Activated CD8-positive, alpha-beta T cell treated with anti-CD3 and anti-CD28 coated beads, Interleukin-2, amount 10 ng/mL, durations not matched to agents 7 days and 5 days (primary cell): ENCODE measurements around the gene GALNT12. TPM values are rescaled to one million over a fixed set of nuclear protein-coding genes. Genes with fewer than 3 reads are reported as not detected.

ENCODE experiments used
- ATAC-seq: fragments of 150-1000 bp; cut with Tn5 transposase; one replicate; pipeline ENCODE4 v1.10.0; 2021; ENCODE audit warnings: moderate library complexity
- CTCF ChIA-PET: fragments of 350-600 bp; sonication (Branson Sonifier 250); formaldehyde crosslinking; loops from one replicate; lab custom pipeline; 2021; ENCODE audit warnings: antibody characterized with exemption; lab: Charles Lee
- POLR2A ChIA-PET: fragments of 350-600 bp; sonication (Branson Sonifier 250); formaldehyde crosslinking; loops from one replicate; lab custom pipeline; 2021; ENCODE audit warnings: antibody characterized with exemption; lab: Charles Lee
- DNase-seq: peaks from one replicate; pipeline ENCODE4 v3.0.0-alpha.2; 2020
- H3K27ac Mint-ChIP-seq: one replicate; pipeline ENCODE4 v1.8.0; 2021; ENCODE audit warnings: mild to moderate bottlenecking, mixed read lengths
- H3K27me3 Mint-ChIP-seq: one replicate; pipeline ENCODE4 v1.8.0; 2021; ENCODE audit warnings: low read depth, mixed read lengths
- H3K36me3 Mint-ChIP-seq: one replicate; pipeline ENCODE4 v1.8.0; 2021; ENCODE audit warnings: low read depth, mixed read lengths
- H3K4me1 Mint-ChIP-seq: one replicate; pipeline ENCODE4 v1.8.0; 2021; ENCODE audit warnings: low read depth, mixed read lengths
- H3K4me3 Mint-ChIP-seq: one replicate; pipeline ENCODE4 v1.8.0; 2021; ENCODE audit warnings: mild to moderate bottlenecking, mixed read lengths
- H3K9me3 Mint-ChIP-seq: one replicate; pipeline ENCODE4 v1.8.0; 2022; ENCODE audit warnings: mixed read lengths; ENCODE audit not compliant: insufficient read depth
- total RNA-seq, 2 experiments: library from RNA; stranded (reverse); gene quantifications; one replicate each; pipeline ENCODE4 v1.2.3, GENCODE V29; 2021

The GALNT12 gene
- total RNA-seq, 2 experiments from 2014 or later = 7.9 to 8.8 TPM

DNA sequence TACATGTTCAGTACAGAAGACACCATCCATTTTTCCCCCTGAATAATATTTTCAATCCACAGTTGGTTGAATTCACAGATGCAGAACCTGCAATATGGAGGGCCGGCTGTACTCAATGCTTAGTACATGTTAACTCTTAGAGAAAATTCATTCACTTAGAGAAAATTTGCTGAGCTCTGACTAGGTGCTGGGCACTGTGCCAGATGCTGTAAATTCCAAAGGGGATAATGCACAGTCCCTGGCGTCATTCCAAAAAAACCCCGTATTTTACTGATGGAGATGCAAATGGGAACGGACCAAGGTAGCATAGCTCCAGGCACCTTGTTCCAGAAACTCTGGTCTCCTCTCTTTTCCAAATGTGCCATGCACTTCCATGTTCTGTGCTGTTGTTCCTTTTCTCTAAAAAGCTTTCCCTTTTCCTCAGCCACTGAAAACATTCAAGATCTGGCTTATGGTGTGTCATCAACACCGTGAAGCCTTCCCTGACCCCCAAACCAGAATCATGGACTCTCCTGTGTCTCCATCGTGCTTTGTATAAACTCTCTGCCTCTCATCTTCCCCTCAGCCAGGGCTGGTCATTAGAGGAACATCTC, 80.5 kb downstream of the GALNT12 start:
- Mint-ChIP-seq H3K27me3 (peaks cover 31% of the 10 kb centered on the region), H3K4me1 (no peaks in the 10 kb centered on the region), H3K9me3 (no peaks in the 10 kb centered on the region), H3K27ac (no peak overlapping the region), H3K4me3 (no peak overlapping the region), H3K36me3 (no peaks in the 10 kb centered on the region)
- ATAC-seq (no peak), DNase-seq (no peak)
- CTCF ChIA-PET = no interaction called here
- POLR2A ChIA-PET = no interaction called here

DNA sequence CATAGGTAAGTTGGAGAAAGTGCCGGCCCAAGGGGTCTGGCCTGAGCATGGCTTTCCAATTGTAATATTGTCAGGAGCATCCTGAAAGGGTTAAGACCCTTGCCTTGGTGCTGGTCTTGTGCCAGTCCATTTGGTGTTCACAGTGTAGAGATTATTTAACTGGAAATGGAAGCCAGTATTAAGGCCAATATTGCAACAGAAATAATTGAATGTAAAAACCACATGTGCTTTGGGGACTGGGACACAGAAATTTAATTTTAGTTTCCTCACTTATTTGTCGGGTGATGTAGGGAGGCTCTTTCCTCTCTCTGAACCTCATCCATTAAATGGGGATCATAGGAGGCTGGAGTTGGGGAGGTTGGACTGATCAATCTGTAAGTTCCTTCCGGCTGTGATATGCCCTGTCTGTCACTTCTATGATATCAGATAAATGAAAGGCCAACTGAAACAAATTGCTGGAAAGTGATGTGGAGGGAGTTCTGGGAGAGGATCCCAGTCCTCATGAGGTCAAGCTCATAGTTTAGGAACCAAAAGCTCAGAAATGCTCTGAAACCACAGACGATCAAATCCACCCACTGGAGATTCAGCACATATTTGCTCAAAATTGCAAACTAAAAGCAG, 81.4 kb downstream of the GALNT12 start:
- Mint-ChIP-seq H3K27me3 (peaks cover 25% of the 10 kb centered on the region), H3K27ac (no peak overlapping the region), H3K4me3 (no peak overlapping the region), H3K36me3 (no peaks in the 10 kb centered on the region), H3K4me1 (no peaks in the 10 kb centered on the region), H3K9me3 (no peaks in the 10 kb centered on the region)
- ATAC-seq = no peak
- no peak for DNase-seq
- CTCF ChIA-PET = no interaction called here
- POLR2A ChIA-PET = no interaction called here

DNA sequence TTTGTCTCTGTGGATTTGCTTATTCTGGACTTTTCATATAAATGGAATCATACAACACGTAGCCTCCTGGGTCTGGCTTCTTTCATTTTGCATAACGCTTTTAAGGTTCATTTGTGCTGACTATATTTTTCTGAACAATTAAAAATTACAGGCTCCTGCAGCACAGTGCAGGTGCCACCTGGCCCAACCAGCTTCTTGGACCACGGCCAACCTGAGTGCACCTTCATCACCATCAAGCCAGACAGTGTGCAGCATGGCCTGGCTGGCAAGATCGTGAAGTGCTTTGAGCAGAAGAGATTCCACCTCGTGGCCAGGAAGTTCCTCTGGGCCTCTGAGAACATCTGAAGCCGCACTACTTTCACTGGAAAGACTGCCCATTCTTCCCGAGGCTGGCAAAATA, 82.8 kb downstream of the GALNT12 start:
- ChIA-PET CTCF (no interaction called here), POLR2A (no interaction called here)
- Mint-ChIP-seq H3K27ac (no peak overlapping the region), H3K27me3 (peaks cover 24% of the 10 kb centered on the region), H3K9me3 (no peaks in the 10 kb centered on the region), H3K4me3 (no peak overlapping the region), H3K36me3 (no peaks in the 10 kb centered on the region), H3K4me1 (no peaks in the 10 kb centered on the region)
- no peak for ATAC-seq
- DNase-seq = no peak

DNA sequence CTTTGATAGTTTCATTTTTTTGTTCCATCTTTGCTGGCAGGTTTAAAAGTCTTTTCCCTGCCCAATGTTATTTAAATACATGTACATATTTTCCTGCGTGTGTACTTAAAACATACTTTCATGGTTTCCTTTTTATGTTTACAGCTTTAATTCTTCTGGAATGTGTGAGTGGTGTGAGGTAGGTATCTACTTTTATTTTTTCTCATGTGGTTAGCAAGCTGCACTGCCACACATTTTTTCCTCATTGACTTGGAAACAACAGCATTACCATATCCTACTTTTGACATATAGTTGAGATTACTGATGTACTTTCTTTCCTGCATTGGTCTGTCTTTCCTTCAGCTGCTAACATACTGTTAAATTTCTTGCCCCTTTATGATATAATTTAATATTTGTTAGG, 84.8 kb downstream of the GALNT12 start:
- POLR2A ChIA-PET = no interaction called here
- H3K9me3 Mint-ChIP-seq = no peaks in the 10 kb centered on the region
- H3K4me3 Mint-ChIP-seq = no peak overlapping the region
- peaks cover 30% of the 10 kb centered on the region for H3K27me3 Mint-ChIP-seq
- CTCF ChIA-PET = interaction anchor here (0.9 kb wide), 1 partner anchor 44 kb away, joined by 4 read pairs; no protein-coding TSS in a partner anchor
- H3K4me1 Mint-ChIP-seq = no peaks in the 10 kb centered on the region
- ATAC-seq = no peak
- DNase-seq = no peak
- no peaks in the 10 kb centered on the region for H3K36me3 Mint-ChIP-seq
- H3K27ac Mint-ChIP-seq = no peak overlapping the region

DNA sequence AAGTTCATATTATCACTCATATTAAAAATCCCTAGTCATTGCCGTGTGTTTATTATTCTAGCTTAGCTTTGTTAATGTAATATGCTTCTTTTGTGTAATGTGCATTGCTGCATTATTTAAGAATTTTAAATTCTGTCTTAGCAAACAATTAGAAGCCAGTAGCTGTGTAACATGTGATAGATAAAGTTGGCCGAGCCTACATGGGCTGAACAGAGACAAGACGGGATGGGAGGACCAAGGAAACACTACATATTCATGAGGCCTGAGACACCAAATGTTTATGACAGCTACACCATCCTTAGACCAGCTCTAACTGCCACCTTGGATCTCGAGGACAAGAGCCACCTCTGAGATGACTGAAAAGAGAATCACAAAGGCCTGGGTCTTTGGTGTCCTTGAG, 85.2 kb downstream of the GALNT12 start:
- DNase-seq (no peak), ATAC-seq (no peak)
- H3K9me3 Mint-ChIP-seq = no peaks in the 10 kb centered on the region
- H3K36me3 Mint-ChIP-seq = no peaks in the 10 kb centered on the region
- POLR2A ChIA-PET = no interaction called here
- no peak overlapping the region for H3K27ac Mint-ChIP-seq
- H3K27me3 Mint-ChIP-seq = peaks cover 30% of the 10 kb centered on the region
- no peak overlapping the region for H3K4me3 Mint-ChIP-seq
- CTCF ChIA-PET = interaction anchor here (0.9 kb wide), 1 partner anchor 45 kb away, joined by 4 read pairs; no protein-coding TSS in a partner anchor
- H3K4me1 Mint-ChIP-seq = no peaks in the 10 kb centered on the region

DNA sequence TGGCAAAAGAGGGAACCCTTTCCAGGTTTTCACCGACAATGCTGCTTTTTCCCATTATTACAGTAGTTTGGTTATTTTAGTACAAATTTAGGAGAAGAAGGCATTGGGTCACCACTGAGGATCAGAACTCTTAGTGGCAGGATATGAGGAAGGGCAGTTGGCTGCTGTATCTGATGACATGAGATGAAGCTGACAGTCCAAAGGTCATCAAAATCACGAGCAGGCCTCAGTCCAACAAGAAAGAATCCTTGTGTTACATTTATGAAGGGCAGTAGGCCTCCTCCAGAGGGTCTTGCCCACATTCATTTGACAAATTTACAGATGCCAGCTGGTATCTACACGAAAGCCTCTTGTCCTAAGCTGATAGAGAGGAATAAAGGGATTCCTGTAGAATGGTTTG, 86.7 kb downstream of the GALNT12 start:
- no peaks in the 10 kb centered on the region for H3K9me3 Mint-ChIP-seq
- no peak overlapping the region for H3K4me3 Mint-ChIP-seq
- peaks cover 32% of the 10 kb centered on the region for H3K27me3 Mint-ChIP-seq
- DNase-seq = no peak
- CTCF ChIA-PET = interaction anchor here (1.2 kb wide), 1 partner anchor 45 kb away, joined by 4 read pairs; no protein-coding TSS in a partner anchor
- H3K36me3 Mint-ChIP-seq = no peaks in the 10 kb centered on the region
- H3K27ac Mint-ChIP-seq = no peak overlapping the region
- ATAC-seq = no peak
- peaks cover 3% of the 10 kb centered on the region for H3K4me1 Mint-ChIP-seq
- POLR2A ChIA-PET = no interaction called here

DNA sequence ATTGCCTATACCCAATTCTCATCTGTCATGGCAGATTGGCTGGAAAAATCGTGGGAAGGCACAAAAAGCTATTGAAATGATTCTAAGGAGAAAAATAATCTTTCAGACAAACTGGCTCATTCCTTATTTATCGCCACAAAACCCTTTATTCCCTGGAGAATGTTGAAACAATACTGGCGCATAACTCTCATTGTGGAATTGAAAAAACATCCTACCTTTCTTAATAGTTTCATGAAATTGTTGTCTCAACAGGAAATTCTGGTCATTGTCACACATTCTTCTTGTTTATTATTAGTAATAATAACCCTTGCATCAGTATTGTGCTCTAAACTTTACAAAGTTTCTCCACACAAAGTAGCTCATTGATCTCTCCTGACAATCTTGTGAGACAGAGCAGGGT, 87.3 kb downstream of the GALNT12 start:
- Mint-ChIP-seq H3K4me3 (no peak overlapping the region), H3K9me3 (no peaks in the 10 kb centered on the region), H3K4me1 (peaks cover 6% of the 10 kb centered on the region), H3K27me3 (peaks cover 34% of the 10 kb centered on the region), H3K36me3 (no peaks in the 10 kb centered on the region), H3K27ac (no peak overlapping the region)
- CTCF ChIA-PET = no interaction called here
- no peak for ATAC-seq
- POLR2A ChIA-PET = no interaction called here
- DNase-seq = no peak

DNA sequence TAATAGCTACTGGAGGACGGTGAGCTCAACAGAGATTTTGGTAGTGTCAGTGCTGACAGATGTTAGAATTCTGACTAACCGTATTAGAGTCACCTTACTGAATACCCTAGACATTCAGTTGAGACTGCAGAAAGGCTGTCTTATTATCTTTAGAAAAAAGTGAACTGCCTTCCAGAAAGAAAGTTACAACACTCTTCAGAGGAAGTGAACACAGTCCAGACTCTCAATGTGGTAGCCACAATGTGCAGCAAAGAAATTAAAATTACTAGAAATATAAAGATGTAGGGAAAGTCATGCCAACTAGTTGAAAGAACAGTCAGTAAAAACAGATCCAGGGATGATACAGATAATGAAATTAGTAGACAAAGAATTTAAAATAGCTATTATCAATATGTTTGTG, 89.2 kb downstream of the GALNT12 start:
- DNase-seq (no peak), ATAC-seq (no peak)
- Mint-ChIP-seq H3K9me3 (no peaks in the 10 kb centered on the region), H3K36me3 (no peaks in the 10 kb centered on the region), H3K4me3 (no peak overlapping the region), H3K4me1 (peaks cover 6% of the 10 kb centered on the region), H3K27me3 (peaks cover 31% of the 10 kb centered on the region), H3K27ac (no peak overlapping the region)
- CTCF ChIA-PET = interaction anchor here (0.9 to 1.4 kb wide), 2 partner anchors 24 to 78 kb away, joined by 3 read pairs; no protein-coding TSS in a partner anchor
- POLR2A ChIA-PET = no interaction called here

DNA sequence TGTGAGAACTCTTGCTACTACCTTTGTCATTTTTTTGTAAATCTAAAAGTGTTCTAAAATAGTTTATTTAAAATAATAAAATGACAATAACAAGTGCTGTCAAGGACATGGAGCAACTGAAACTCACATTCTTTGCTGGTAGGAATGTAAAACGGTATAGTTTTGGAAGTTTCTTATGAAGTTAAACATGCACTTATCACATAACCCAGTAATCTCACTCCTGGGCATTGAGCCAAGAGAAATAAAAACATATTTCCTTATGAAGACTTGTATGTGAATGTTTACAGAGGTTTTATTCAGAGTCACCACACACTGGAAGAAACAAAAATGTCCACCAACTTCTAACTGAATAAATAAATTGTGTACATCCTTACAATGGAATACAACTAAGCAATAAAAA, 90.3 kb downstream of the GALNT12 start:
- ChIA-PET CTCF (no interaction called here), POLR2A (no interaction called here)
- peaks cover 29% of the 10 kb centered on the region for H3K27me3 Mint-ChIP-seq
- H3K27ac Mint-ChIP-seq = no peak overlapping the region
- H3K4me3 Mint-ChIP-seq = no peak overlapping the region
- no peaks in the 10 kb centered on the region for H3K36me3 Mint-ChIP-seq
- DNase-seq = no peak
- H3K4me1 Mint-ChIP-seq = peaks cover 6% of the 10 kb centered on the region
- ATAC-seq = no peak
- H3K9me3 Mint-ChIP-seq = no peaks in the 10 kb centered on the region

DNA sequence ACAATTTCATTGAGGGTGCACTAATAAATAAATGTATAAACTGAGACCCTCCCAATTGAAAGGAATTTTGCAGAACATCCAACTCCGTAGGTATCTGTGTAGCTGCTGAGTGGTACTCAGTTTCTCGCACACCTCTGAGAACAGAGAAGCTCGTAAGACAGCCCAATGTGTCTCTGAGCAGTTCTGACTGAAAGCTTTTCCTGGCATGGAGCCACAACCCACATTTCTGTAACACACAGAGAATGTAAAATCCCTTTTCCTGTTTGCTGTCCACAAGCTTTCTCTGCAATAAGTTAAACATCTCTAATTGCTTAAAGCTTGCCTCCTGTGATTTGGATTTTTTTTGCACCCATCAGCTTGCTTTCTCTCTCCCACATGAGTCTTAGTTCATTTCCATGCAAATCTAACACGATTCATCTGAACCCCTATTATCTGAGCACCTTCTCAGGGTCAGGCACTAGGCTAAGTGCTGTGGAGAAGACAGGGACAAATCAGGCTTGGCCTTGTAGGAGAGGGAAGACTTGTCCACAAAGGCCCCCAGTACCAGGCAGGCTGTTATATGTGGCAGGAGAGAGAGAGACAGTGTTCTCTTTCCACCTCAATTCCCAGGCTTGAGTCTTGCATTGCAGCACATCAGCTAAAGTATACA, 92.1 kb downstream of the GALNT12 start:
- CTCF ChIA-PET = interaction anchor here (1.1 to 1.5 kb wide), 2 partner anchors 51 to 99 kb away, joined by 3 to 5 read pairs; no protein-coding TSS in a partner anchor
- Mint-ChIP-seq H3K27me3 (peaks cover 26% of the 10 kb centered on the region), H3K36me3 (no peaks in the 10 kb centered on the region), H3K4me3 (no peak overlapping the region), H3K4me1 (peaks cover 6% of the 10 kb centered on the region), H3K27ac (no peak overlapping the region), H3K9me3 (no peaks in the 10 kb centered on the region)
- POLR2A ChIA-PET = no interaction called here
- ATAC-seq = no peak
- no peak for DNase-seq
